Karpas-422 (cell line): ENCODE data around the gene ITLN2. TPM values are rescaled to one million over a fixed set of nuclear protein-coding genes. Genes with fewer than 3 reads are reported as not detected.

Experiments used
- DNase-seq: peaks from one replicate; pipeline ENCODE4 v3.0.0-alpha.2; 2015
- H2AFZ ChIP-seq: fragments of 200-600 bp; sonication (generic); 2 replicates; pipeline ENCODE4 v1.6.1; 2014; ENCODE audit warnings: antibody characterized with exemption, low read length, mixed read lengths
- H3K27ac ChIP-seq: fragments of 200-600 bp; sonication (generic); 2 replicates; pipeline ENCODE4 v1.5.1; 2014; ENCODE audit warnings: mild to moderate bottlenecking, low read length, moderate library complexity
- H3K27me3 ChIP-seq: fragments of 200-600 bp; sonication (generic); 2 replicates; pipeline ENCODE4 v1.6.1; 2014; ENCODE audit warnings: low read length, mixed read lengths
- H3K36me3 ChIP-seq: fragments of 200-600 bp; sonication (generic); 2 replicates; pipeline ENCODE4 v1.6.1; 2014; ENCODE audit warnings: low read length, mixed read lengths; ENCODE audit not compliant: insufficient read depth
- H3K4me1 ChIP-seq: fragments of 200-600 bp; sonication (generic); 2 replicates; pipeline ENCODE4 v1.6.1; 2014; ENCODE audit warnings: mild to moderate bottlenecking, low read length, mixed read lengths
- H3K4me2 ChIP-seq: fragments of 200-600 bp; sonication (generic); 2 replicates; pipeline ENCODE4 v1.6.1; 2014; ENCODE audit warnings: low read length, low read depth, mild to moderate bottlenecking; ENCODE audit not compliant: poor library complexity, severe bottlenecking
- H3K4me3 ChIP-seq: fragments of 200-600 bp; sonication (generic); 2 replicates; pipeline ENCODE4 v1.5.1; 2014; ENCODE audit warnings: mild to moderate bottlenecking, antibody characterized with exemption, low read length, mixed read lengths
- H3K79me2 ChIP-seq: fragments of 200-600 bp; sonication (generic); 2 replicates; pipeline ENCODE4 v1.6.1; 2014; ENCODE audit warnings: mild to moderate bottlenecking, low read length, mixed read lengths
- H3K9ac ChIP-seq: fragments of 200-600 bp; sonication (generic); 2 replicates; pipeline ENCODE4 v1.6.0; 2014; ENCODE audit warnings: low read length
- H3K9me2 ChIP-seq: fragments of 200-600 bp; sonication (generic), shearing (Covaris generic); replicated peaks from 2 replicates; pipeline ENCODE4 v1.6.0; 2014; ENCODE audit warnings: mild to moderate bottlenecking, low read length, moderate library complexity; ENCODE audit not compliant: insufficient read depth
- H3K9me3 ChIP-seq: fragments of 300-700, 200-600 bp; sonication (generic); 2 replicates; pipeline ENCODE4 v1.6.1; 2014; ENCODE audit warnings: low read length, mixed read lengths
- H4K20me1 ChIP-seq: fragments of 200-600 bp; sonication (generic); 2 replicates; pipeline ENCODE4 v1.6.1; 2014; ENCODE audit warnings: mild to moderate bottlenecking, antibody characterized with exemption, low read length, low read depth; ENCODE audit not compliant: insufficient read depth
- total RNA-seq: library from RNA; depleted of rRNA; stranded (reverse); fragments of >200 nt; shearing (Covaris generic); gene quantifications from 2 replicates; pipeline ENCODE4 v1.2.3, GENCODE V29; 2014; ENCODE audit warnings: low replicate concordance; rRNA removed

ITLN2 gene
- not detected in 2 replicates for total RNA-seq

DNA sequence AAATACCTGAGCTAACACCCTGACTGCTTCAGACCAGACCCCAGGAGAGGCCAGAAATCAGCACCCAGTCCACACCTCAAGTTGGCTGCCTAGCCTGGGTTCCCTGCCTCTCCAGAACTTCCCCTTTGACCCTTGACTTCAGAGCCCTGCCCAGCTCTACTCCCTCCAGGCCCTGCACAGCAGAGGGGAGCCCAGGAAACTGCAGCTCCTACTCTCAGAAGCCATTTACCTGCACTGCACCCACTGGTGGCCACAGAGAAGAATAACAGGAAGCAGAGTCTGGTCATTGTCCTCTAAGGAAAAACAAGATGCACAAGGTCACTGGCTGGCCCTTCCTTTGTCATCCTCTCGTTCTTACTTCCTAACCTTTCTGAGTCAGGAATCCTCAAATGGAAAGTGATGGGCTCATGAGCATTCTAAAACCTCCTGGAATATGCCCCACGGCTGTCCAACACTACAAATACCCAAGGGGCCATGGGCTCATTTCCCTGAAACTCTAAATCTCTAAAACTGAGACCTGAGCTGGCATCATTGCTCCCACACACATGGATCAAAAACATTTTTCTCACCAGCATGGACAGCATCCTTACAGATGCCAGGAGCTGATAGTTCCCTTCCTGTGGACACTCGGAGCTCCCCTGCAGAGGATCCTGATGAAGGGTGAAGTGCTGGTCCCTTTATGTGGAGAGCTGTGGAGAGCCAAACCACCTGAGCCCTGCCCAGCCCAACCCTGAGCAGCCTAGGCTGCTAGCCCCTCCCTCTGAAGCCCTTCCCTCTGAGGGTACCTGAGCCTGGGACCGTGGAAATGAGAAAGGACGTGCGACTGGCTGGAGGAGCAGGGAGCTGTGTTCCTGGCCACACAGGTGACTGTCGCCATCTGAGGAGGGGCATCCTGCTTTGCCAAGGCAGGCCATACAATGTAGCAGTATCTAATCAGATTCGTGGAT is at the start of gene ITLN2:
Gene ITLN2 (minus strand): TSS at position 652 of the 947 bp plus-strand sequence. CDS start 68 bp downstream, at position 584.
- Histone ChIP-seq H3K36me3 (no peaks in the 10 kb centered on the region), H3K4me3 (no peak within 1 kb of the TSS), H3K9ac (no peak within 1 kb of the TSS), H3K4me1 (no peaks in the 10 kb centered on the region), H2AFZ (no peak within 1 kb of the TSS), H3K4me2 (no peak within 1 kb of the TSS), H3K27ac (no peak within 1 kb of the TSS), H3K9me2 (no peaks in the 10 kb centered on the region), H3K9me3 (no peaks in the 10 kb centered on the region), H4K20me1 (no peaks in the 10 kb centered on the region), H3K27me3 (no peaks in the 10 kb centered on the region), H3K79me2 (no peaks in the 10 kb centered on the region)
- peak; percentile 74 for DNase-seq

GRCh38 chr1:161001525-161001924 is 46.9 kb upstream of the ITLN2 start:
- Histone ChIP-seq H3K9me3 (no peaks in the 10 kb centered on the region), H3K27ac (no peak overlapping the region), H4K20me1 (no peaks in the 10 kb centered on the region), H2AFZ (no peak overlapping the region), H3K4me3 (no peak overlapping the region), H3K9ac (no peak overlapping the region), H3K79me2 (no peaks in the 10 kb centered on the region), H3K36me3 (no peaks in the 10 kb centered on the region), H3K27me3 (no peaks in the 10 kb centered on the region), H3K9me2 (no peaks in the 10 kb centered on the region), H3K4me1 (no peaks in the 10 kb centered on the region), H3K4me2 (no peak overlapping the region)
- DNase-seq: no peak

GRCh38 chr1:161000736-161001480 is 46.3 kb upstream of the ITLN2 start:
- Histone ChIP-seq H2AFZ (no peak overlapping the region), H3K27ac (no peak overlapping the region), H3K9ac (no peak overlapping the region), H3K27me3 (no peaks in the 10 kb centered on the region), H3K9me2 (no peaks in the 10 kb centered on the region), H4K20me1 (no peaks in the 10 kb centered on the region), H3K4me1 (no peaks in the 10 kb centered on the region), H3K36me3 (no peaks in the 10 kb centered on the region), H3K9me3 (no peaks in the 10 kb centered on the region), H3K79me2 (no peaks in the 10 kb centered on the region), H3K4me2 (no peak overlapping the region), H3K4me3 (no peak overlapping the region)
- DNase-seq: no peak

- Histone ChIP-seq H3K9me2 (no peaks in the 10 kb centered on the region), H3K9ac (no peak overlapping the region), H3K36me3 (no peaks in the 10 kb centered on the region), H3K4me3 (no peak overlapping the region), H3K9me3 (no peaks in the 10 kb centered on the region), H3K4me1 (no peaks in the 10 kb centered on the region), H2AFZ (no peak overlapping the region), H3K27ac (no peak overlapping the region), H3K4me2 (no peak overlapping the region), H3K79me2 (no peaks in the 10 kb centered on the region), H4K20me1 (no peaks in the 10 kb centered on the region), H3K27me3 (no peaks in the 10 kb centered on the region)
- DNase-seq: no peak
Observed at GRCh38 chr1:160999376-160999775, 44.8 kb upstream of the ITLN2 start.

DNA sequence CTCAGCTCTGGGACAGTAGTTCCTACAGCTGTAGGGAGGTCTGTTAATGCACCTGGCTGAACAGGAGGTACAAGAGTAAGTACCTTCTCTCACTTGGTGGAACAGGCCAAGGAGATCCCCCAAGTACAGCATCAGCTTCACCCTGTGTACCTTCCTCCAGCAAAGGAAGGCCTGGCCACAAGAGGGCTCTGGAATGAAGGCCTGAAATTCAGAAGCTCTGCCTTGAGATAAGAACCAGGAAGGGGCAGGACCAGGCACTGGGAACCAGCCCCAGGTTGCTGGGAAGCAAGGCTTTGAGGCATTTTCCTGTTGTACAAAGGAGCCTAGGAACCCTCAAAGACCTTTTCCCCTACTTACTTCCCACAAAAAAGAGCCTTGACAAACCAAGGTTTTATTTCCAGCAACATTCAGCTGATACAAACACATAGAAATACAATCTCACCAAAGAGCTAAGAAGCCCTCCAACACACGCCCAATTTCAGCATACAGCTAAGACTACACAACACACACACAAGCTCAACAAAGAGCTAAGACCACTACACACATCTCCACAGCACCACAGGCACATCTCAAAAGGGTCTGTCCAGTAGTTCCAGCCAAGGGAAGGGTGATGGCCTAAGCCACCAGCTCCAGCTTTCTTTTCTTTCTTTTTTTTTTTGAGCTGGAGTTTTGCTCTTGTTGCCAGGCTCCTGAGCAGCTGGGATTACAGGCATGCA is 42.9 kb upstream of the ITLN2 start:
- Histone ChIP-seq H3K4me1 (no peaks in the 10 kb centered on the region), H2AFZ (peak overlapping the region; percentile 55; the same call in 1 of the 2 replicates), H3K4me3 (no peak overlapping the region), H3K79me2 (no peaks in the 10 kb centered on the region), H4K20me1 (no peaks in the 10 kb centered on the region), H3K36me3 (no peaks in the 10 kb centered on the region), H3K27ac (no peak overlapping the region), H3K9ac (no peak overlapping the region), H3K9me2 (no peaks in the 10 kb centered on the region), H3K4me2 (no peak overlapping the region), H3K9me3 (no peaks in the 10 kb centered on the region), H3K27me3 (no peaks in the 10 kb centered on the region)
- peak; percentile 82 for DNase-seq

DNA sequence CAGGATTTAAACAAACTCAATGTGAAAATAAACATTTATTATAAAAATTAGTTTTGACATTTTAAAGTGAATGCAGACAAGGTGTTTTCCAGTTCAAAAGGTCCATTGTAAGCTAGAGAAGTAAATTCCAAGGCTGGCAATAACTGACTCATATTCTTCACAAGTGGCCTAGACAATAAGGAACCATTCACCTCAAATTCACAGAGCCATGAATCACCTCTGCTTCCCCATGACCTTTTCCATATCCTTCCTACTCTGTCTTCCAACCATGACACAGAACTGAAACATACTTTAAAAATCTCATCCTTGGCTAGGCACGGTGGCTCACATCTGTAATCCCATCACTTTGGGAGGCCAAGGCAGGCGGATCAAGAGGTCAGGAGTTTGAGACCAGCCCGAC is 41.6 kb upstream of the ITLN2 start:
- Histone ChIP-seq H2AFZ (no peak overlapping the region), H3K9ac (no peak overlapping the region), H3K27ac (no peak overlapping the region), H3K9me3 (no peaks in the 10 kb centered on the region), H3K4me2 (no peak overlapping the region), H3K36me3 (no peaks in the 10 kb centered on the region), H3K4me1 (no peaks in the 10 kb centered on the region), H3K79me2 (no peaks in the 10 kb centered on the region), H3K27me3 (no peaks in the 10 kb centered on the region), H3K9me2 (no peaks in the 10 kb centered on the region), H4K20me1 (no peaks in the 10 kb centered on the region), H3K4me3 (no peak overlapping the region)
- DNase-seq: no peak

- Histone ChIP-seq H2AFZ (no peak overlapping the region), H3K27ac (no peak overlapping the region), H3K9ac (no peak overlapping the region), H3K4me3 (no peak overlapping the region), H3K4me1 (0 out of 2 replicates have a peak, but pooled peaks cover 2% of the 10 kb centered on the region), H3K36me3 (no peaks in the 10 kb centered on the region), H3K27me3 (no peaks in the 10 kb centered on the region), H3K79me2 (no peaks in the 10 kb centered on the region), H4K20me1 (no peaks in the 10 kb centered on the region), H3K9me2 (no peaks in the 10 kb centered on the region), H3K4me2 (no peak overlapping the region), H3K9me3 (no peaks in the 10 kb centered on the region)
- peak; percentile 53 for DNase-seq
Observed at GRCh38 chr1:160993544-160994193, 39.1 kb upstream of the ITLN2 start.
